K562 (cell line): Measurements from ENCODE around the gene ENDOD1. TPM values are rescaled to one million over a fixed set of nuclear protein-coding genes. Genes with fewer than 3 reads are reported as not detected.
A peak's percentile ranks its signal among the peaks of the same experiment; 100 is the strongest.

Source experiments
- CBFA2T2 ChIP-seq: fragments of 450-650 bp; conservative IDR thresholded peaks from 2 replicates; pipeline ENCODE4 v1.6.1; 2017; ENCODE audit warnings: mild to moderate bottlenecking
- HDAC1 ChIP-seq, 2 experiments: fragments of 450-650 bp; IDR thresholded peaks; 2 replicates each; pipeline ENCODE4 v1.6.1; 2016 to 2017; ENCODE audit warnings: inconsistent platforms in 1 of 2, mild to moderate bottlenecking in 1 of 2, moderate library complexity in 1 of 2
- KDM1A ChIP-seq, 2 experiments: fragments of 450-650 bp; IDR thresholded peaks; 2 replicates each; pipeline ENCODE4 v1.6.1; 2016; ENCODE audit warnings: mild to moderate bottlenecking in 2 of 2
- KLF16 ChIP-seq: IDR thresholded peaks from 2 replicates; pipeline ENCODE4 v1.6.1; 2016; ENCODE audit warnings: antibody characterized with exemption
- KLF6 ChIP-seq: fragments of 250-450 bp; sonication (Bioruptor Pico); IDR thresholded peaks from 2 replicates; pipeline ENCODE4 v1.4.0; 2020; ENCODE audit warnings: mild to moderate bottlenecking, moderate library complexity, borderline replicate concordance
- NR2C1 ChIP-seq, 2 experiments: fragments of 450-650 bp; IDR thresholded peaks; 2 replicates each; pipeline ENCODE4 v1.6.1; 2017; ENCODE audit warnings: mild to moderate bottlenecking in 2 of 2, antibody characterized with exemption in 1 of 2, inconsistent platforms in 1 of 2, missing compliant biosample characterization in 1 of 2, missing genetic modification characterization in 1 of 2
- PRPF4 ChIP-seq: fragments of 200-400 bp; formaldehyde crosslinking; IDR thresholded peaks from one replicate; pipeline ENCODE4 v1.6.1; 2017; ENCODE audit warnings: low read length, low read depth, mild to moderate bottlenecking; ENCODE audit not compliant: insufficient read depth, poor library complexity, severe bottlenecking
- TCF3 ChIP-seq: sonication (generic); formaldehyde crosslinking; IDR thresholded peaks from 2 replicates; pipeline ENCODE4 v1.4.0; 2020; ENCODE audit warnings: mild to moderate bottlenecking, missing genetic modification reagents
- polyA plus RNA-seq, 8 experiments: library from polyadenylated mRNA; depleted of rRNA in 4 of 8; stranded (reverse) in 5 of 8; unstranded in 3 of 8; fragments of >200 nt; fragmentation: Nextera tagmentation in 2 of 8; fragmentation: Illumina TruSeq in 1 of 8; extraction: Ambion mirVana in 2 of 8; extraction: Trizol in 1 of 8; gene quantifications; 2 replicates each; pipeline versions ENCODE4 v1.2.1 to v1.2.3, GENCODE V29; 2011 to 2014; ENCODE audit warnings: inconsistent platforms in 1 of 8, missing spikeins in 1 of 8
- total RNA-seq, 7 experiments: library from RNA; depleted of rRNA in 6 of 7; stranded (reverse); fragments of >200 nt in 6 of 7; fragmentation: Illumina TruSeq in 2 of 7; extraction: Trizol in 2 of 7; gene quantifications; 2 replicates each; pipeline versions ENCODE4 v1.2.1 to v1.2.3, GENCODE V29; 2011 to 2021; ENCODE audit warnings: low replicate concordance in 1 of 7
- TF ChIP-seq, protein P1 (sequence below), 2 experiments: fragments of 450-650 bp; conservative IDR thresholded peaks; 2 replicates each; pipeline ENCODE4 v1.6.1; 2017; ENCODE audit warnings: mild to moderate bottlenecking in 2 of 2, moderate library complexity in 2 of 2
- TF ChIP-seq, protein P2 (sequence below): sonication (generic); formaldehyde crosslinking; IDR thresholded peaks from 2 replicates; pipeline ENCODE4 v1.8.0; 2022; ENCODE audit warnings: missing genetic modification reagents, mild to moderate bottlenecking, borderline replicate concordance
- TF ChIP-seq, protein P3 (sequence below): fragments of 450-650 bp; IDR thresholded peaks from 2 replicates; pipeline ENCODE4 v1.6.1; 2017; ENCODE audit warnings: mild to moderate bottlenecking, moderate library complexity
- TF ChIP-seq, protein P4 (sequence below): fragments of 250-450 bp; sonication (Bioruptor Pico); IDR thresholded peaks from 2 replicates; pipeline ENCODE4 v1.8.0; 2021; ENCODE audit warnings: borderline replicate concordance, mild to moderate bottlenecking, moderate library complexity; ENCODE audit not compliant: poor library complexity, severe bottlenecking
- TF ChIP-seq, protein P5 (sequence below): sonication (generic); formaldehyde crosslinking; IDR thresholded peaks from 2 replicates; pipeline ENCODE4 v1.8.1; 2023; ENCODE audit warnings: mild to moderate bottlenecking, missing genetic modification reagents

The ENDOD1 gene
- total and polyA plus RNA-seq, 9 of the 15 experiments (the other 6 are each of a cell fraction or from before 2014, with no cell fraction given): 4.2 to 11.8 (median 9.3) TPM

DNA sequence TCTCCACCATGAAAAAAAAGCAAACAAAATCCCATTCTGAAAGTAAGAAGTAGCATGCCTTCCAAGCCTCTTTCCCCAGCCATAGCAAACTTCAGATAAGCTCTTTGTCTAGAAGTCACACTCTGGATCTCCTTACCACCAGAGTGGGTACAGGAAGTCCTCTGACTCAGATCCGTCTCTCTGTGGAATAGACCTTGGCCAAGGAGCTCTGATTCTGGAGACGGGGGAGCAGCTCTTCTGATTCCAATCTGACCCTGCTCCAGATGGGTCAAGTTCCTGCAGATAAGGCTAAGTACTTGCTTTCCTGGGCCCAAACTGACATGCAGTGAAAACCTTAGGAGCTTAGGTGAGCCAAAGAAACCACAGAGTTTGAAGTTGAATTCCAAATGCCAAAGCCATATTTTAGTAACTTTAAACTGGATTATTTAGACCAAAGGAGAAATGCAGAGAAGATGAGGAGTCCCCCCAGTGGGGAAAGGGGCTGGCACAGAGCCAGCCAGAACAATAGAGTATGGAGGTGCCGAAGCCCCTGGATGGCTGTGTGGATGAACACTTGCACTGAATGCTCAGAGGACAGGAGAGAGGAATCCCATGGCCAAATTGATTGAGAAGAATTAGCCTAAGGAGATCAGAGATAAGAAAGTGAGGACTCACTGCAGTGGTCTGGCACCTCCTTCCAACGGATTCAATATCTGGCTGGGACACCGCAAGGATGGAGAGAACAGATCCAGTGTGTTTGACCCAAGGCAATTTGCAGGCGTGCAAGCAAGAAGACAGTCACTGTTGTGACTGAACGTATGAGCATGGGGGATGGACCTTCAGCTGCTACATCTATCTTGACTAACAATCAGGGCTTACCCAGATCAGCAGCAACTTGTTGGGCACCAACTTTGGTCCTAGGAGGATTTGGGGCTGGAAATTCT, 54.9 kb downstream of the ENDOD1 start (continued):
- TF ChIP-seq, protein P1, sequence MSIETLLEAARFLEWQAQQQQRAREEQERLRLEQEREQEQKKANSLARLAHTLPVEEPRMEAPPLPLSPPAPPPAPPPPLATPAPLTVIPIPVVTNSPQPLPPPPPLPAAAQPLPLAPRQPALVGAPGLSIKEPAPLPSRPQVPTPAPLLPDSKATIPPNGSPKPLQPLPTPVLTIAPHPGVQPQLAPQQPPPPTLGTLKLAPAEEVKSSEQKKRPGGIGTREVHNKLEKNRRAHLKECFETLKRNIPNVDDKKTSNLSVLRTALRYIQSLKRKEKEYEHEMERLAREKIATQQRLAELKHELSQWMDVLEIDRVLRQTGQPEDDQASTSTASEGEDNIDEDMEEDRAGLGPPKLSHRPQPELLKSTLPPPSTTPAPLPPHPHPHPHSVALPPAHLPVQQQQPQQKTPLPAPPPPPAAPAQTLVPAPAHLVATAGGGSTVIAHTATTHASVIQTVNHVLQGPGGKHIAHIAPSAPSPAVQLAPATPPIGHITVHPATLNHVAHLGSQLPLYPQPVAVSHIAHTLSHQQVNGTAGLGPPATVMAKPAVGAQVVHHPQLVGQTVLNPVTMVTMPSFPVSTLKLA (conservative IDR thresholded peaks at IDR 0.05): no peak
- TF ChIP-seq KLF16 (peak; percentile 53; the same call in 1 of the 2 replicates), HDAC1 (IDR thresholded peaks at IDR 0.05) (peak in 1 of 2 experiments; percentile 52; a peak in 2 of 4 replicates), CBFA2T2 (peak; percentile 49), NR2C1 (IDR thresholded peaks at IDR 0.05) (no peak), NR2C1 (tag; IDR thresholded peaks at IDR 0.05) (0 out of 2 replicates have a peak, but pooled peaks have one; percentile 21), PRPF4 (no peak), KDM1A (IDR thresholded peaks at IDR 0.05) (peak; percentile 60 to 74; a peak in 2 of 4 replicates), TCF3 (CRISPR knock-in tag) (peak; percentile 52), KLF6 (CRISPR knock-in tag) (no peak; the same call in 1 of the 2 replicates)
- TF ChIP-seq, protein P2, sequence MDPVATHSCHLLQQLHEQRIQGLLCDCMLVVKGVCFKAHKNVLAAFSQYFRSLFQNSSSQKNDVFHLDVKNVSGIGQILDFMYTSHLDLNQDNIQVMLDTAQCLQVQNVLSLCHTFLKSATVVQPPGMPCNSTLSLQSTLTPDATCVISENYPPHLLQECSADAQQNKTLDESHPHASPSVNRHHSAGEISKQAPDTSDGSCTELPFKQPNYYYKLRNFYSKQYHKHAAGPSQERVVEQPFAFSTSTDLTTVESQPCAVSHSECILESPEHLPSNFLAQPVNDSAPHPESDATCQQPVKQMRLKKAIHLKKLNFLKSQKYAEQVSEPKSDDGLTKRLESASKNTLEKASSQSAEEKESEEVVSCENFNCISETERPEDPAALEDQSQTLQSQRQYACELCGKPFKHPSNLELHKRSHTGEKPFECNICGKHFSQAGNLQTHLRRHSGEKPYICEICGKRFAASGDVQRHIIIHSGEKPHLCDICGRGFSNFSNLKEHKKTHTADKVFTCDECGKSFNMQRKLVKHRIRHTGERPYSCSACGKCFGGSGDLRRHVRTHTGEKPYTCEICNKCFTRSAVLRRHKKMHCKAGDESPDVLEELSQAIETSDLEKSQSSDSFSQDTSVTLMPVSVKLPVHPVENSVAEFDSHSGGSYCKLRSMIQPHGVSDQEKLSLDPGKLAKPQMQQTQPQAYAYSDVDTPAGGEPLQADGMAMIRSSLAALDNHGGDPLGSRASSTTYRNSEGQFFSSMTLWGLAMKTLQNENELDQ (CRISPR knock-in tag): no peak
- TF ChIP-seq, protein P3, sequence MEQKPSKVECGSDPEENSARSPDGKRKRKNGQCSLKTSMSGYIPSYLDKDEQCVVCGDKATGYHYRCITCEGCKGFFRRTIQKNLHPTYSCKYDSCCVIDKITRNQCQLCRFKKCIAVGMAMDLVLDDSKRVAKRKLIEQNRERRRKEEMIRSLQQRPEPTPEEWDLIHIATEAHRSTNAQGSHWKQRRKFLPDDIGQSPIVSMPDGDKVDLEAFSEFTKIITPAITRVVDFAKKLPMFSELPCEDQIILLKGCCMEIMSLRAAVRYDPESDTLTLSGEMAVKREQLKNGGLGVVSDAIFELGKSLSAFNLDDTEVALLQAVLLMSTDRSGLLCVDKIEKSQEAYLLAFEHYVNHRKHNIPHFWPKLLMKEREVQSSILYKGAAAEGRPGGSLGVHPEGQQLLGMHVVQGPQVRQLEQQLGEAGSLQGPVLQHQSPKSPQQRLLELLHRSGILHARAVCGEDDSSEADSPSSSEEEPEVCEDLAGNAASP: no peak
- TF ChIP-seq, protein P4, sequence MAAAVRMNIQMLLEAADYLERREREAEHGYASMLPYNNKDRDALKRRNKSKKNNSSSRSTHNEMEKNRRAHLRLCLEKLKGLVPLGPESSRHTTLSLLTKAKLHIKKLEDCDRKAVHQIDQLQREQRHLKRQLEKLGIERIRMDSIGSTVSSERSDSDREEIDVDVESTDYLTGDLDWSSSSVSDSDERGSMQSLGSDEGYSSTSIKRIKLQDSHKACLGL: no peak
- TF ChIP-seq, protein P5, sequence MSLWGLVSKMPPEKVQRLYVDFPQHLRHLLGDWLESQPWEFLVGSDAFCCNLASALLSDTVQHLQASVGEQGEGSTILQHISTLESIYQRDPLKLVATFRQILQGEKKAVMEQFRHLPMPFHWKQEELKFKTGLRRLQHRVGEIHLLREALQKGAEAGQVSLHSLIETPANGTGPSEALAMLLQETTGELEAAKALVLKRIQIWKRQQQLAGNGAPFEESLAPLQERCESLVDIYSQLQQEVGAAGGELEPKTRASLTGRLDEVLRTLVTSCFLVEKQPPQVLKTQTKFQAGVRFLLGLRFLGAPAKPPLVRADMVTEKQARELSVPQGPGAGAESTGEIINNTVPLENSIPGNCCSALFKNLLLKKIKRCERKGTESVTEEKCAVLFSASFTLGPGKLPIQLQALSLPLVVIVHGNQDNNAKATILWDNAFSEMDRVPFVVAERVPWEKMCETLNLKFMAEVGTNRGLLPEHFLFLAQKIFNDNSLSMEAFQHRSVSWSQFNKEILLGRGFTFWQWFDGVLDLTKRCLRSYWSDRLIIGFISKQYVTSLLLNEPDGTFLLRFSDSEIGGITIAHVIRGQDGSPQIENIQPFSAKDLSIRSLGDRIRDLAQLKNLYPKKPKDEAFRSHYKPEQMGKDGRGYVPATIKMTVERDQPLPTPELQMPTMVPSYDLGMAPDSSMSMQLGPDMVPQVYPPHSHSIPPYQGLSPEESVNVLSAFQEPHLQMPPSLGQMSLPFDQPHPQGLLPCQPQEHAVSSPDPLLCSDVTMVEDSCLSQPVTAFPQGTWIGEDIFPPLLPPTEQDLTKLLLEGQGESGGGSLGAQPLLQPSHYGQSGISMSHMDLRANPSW: no peak
